Endothelial cell of umbilical vein (primary cell): ENCODE results near the gene PKHD1.

Experiments used
- EZH2 ChIP-seq: IDR thresholded peaks from 2 replicates; pipeline ENCODE4 v1.6.1; 2012; ENCODE audit warnings: borderline replicate concordance, low read depth, mild to moderate bottlenecking, moderate library complexity, low read length, inconsistent platforms; ENCODE audit not compliant: severe bottlenecking
- FOS ChIP-seq: IDR thresholded peaks from 2 replicates; pipeline ENCODE4 v1.6.1; 2011; ENCODE audit warnings: mild to moderate bottlenecking, low read length, moderate library complexity, borderline replicate concordance; ENCODE audit not compliant: insufficient read depth
- MYC ChIP-seq: IDR thresholded peaks from one replicate; pipeline ENCODE4 v1.6.1; 2011; ENCODE audit warnings: mild to moderate bottlenecking, low read depth, low read length
- POLR2A ChIP-seq: IDR thresholded peaks from 2 replicates; pipeline ENCODE4 v1.6.1; 2012; ENCODE audit warnings: low read depth, mild to moderate bottlenecking, control low read depth, low read length
- POLR2AphosphoS5 ChIP-seq: IDR thresholded peaks from 2 replicates; pipeline ENCODE4 v1.6.1; 2012; ENCODE audit warnings: low read depth, mild to moderate bottlenecking, control low read depth, low read length, moderate library complexity; ENCODE audit not compliant: insufficient read depth
- TF ChIP-seq, protein P1 (sequence below), 2 donors: IDR thresholded peaks; 1 replicate in 1 of 2; 2 replicates in 1 of 2; pipeline ENCODE4 v1.5.1; 2011; ENCODE audit warnings: low read length in 2 of 2, mild to moderate bottlenecking in 2 of 2, moderate library complexity in 2 of 2, control low read depth in 1 of 2, inconsistent platforms in 1 of 2, low read depth in 1 of 2; ENCODE audit not compliant: insufficient read depth in 1 of 2; ENCODE audit errors: extremely low read depth in 1 of 2
- TF ChIP-seq, protein P2 (sequence below): IDR thresholded peaks from 2 replicates; pipeline ENCODE4 v1.6.1; 2011; ENCODE audit not compliant: insufficient read depth, insufficient read length

DNA sequence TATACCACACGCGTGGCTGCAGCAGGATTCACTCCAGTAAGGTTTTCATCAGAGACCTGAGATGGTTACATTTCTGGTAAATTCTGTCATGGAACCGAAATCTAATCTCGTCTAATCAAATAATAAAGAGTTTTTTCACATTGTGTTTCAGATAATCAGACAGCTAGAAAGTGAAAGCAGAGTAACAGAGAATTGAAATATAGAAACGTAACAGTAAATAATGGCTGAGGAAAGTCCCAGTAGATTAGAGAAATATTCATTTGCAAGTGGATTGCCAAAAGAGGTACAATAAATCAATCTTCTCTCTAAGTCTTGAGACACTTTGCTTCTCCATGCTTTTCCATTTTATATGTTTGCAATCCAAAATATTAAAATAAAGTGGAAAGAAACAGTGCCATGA lies 42.4 kb downstream of the PKHD1 start:
- TF ChIP-seq, protein P1, sequence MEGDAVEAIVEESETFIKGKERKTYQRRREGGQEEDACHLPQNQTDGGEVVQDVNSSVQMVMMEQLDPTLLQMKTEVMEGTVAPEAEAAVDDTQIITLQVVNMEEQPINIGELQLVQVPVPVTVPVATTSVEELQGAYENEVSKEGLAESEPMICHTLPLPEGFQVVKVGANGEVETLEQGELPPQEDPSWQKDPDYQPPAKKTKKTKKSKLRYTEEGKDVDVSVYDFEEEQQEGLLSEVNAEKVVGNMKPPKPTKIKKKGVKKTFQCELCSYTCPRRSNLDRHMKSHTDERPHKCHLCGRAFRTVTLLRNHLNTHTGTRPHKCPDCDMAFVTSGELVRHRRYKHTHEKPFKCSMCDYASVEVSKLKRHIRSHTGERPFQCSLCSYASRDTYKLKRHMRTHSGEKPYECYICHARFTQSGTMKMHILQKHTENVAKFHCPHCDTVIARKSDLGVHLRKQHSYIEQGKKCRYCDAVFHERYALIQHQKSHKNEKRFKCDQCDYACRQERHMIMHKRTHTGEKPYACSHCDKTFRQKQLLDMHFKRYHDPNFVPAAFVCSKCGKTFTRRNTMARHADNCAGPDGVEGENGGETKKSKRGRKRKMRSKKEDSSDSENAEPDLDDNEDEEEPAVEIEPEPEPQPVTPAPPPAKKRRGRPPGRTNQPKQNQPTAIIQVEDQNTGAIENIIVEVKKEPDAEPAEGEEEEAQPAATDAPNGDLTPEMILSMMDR (IDR thresholded peaks at IDR 0.05; ENCODE audit: extremely low read depth in 1 of 2, insufficient read depth in 1 of 2, low read depth in 1 of 2, low read length in 2 of 2), result no peak
- TF ChIP-seq MYC (no peak), POLR2AphosphoS5 (no peak), POLR2A (no peak), EZH2 (no peak), FOS (no peak)
- TF ChIP-seq, protein P2, sequence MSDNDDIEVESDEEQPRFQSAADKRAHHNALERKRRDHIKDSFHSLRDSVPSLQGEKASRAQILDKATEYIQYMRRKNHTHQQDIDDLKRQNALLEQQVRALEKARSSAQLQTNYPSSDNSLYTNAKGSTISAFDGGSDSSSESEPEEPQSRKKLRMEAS, result no peak
